Mesothelial cell of epicardium (in vitro differentiated cells): ENCODE results near the gene SLC28A1. TPM values are rescaled to one million over a fixed set of nuclear protein-coding genes. Genes with fewer than 3 reads are reported as not detected.

ENCODE experiments used
- DNase-seq, 2 experiments: peaks; one replicate each; pipeline ENCODE4 v3.0.0; 2021; ENCODE audit warnings: low spot score in 2 of 2; ENCODE audit not compliant: unreplicated experiment in 2 of 2
- H3K27ac Mint-ChIP-seq: 2 replicates; pipeline ENCODE4 v1.8.0; 2021; ENCODE audit warnings: mixed read lengths
- H3K27me3 Mint-ChIP-seq: 2 replicates; pipeline ENCODE4 v1.8.0; 2021; ENCODE audit warnings: low read depth, mixed read lengths
- H3K36me3 Mint-ChIP-seq: 2 replicates; pipeline ENCODE4 v1.8.0; 2021; ENCODE audit warnings: mixed read lengths
- H3K4me1 Mint-ChIP-seq: 2 replicates; pipeline ENCODE4 v1.8.0; 2021; ENCODE audit warnings: mixed read lengths
- H3K4me3 Mint-ChIP-seq: 2 replicates; pipeline ENCODE4 v1.8.0; 2021; ENCODE audit warnings: mild to moderate bottlenecking, moderate library complexity, mixed read lengths
- H3K9me3 Mint-ChIP-seq: 2 replicates; pipeline ENCODE4 v1.8.0; 2021; ENCODE audit warnings: mixed read lengths
- CTCF ChIP-seq: fragments of 200-600 bp; sonication (generic); IDR thresholded peaks from one replicate; pipeline ENCODE4 v1.5.0; 2021; ENCODE audit warnings: antibody characterized with exemption; ENCODE audit not compliant: unreplicated experiment
- total RNA-seq: library from RNA; stranded (reverse); gene quantifications from 3 replicates; pipeline ENCODE4 v1.2.1, GENCODE V29; 2021

SLC28A1 gene
- total RNA-seq, 1 donor from 2014 or later = 0.20 TPM

- Mint-ChIP-seq H3K36me3 (no peaks in the 10 kb centered on the region), H3K4me3 (no peak overlapping the region), H3K27ac (no peak overlapping the region), H3K27me3 (no peaks in the 10 kb centered on the region), H3K9me3 (no peaks in the 10 kb centered on the region), H3K4me1 (no peaks in the 10 kb centered on the region)
- TF ChIP-seq CTCF = no peak
- DNase-seq = no peak
Measured at GRCh38 chr15:84973492-84974460, 89.3 kb downstream of the SLC28A1 start.

- TF ChIP-seq CTCF = no peak
- Mint-ChIP-seq H3K27ac (no peak overlapping the region), H3K4me1 (peaks cover 11% of the 10 kb centered on the region), H3K4me3 (no peak overlapping the region), H3K9me3 (no peaks in the 10 kb centered on the region), H3K27me3 (peaks cover 5% of the 10 kb centered on the region), H3K36me3 (no peaks in the 10 kb centered on the region)
- DNase-seq = no peak
Measured at GRCh38 chr15:84975871-84976351, 91.4 kb downstream of the SLC28A1 start.

- no peaks in the 10 kb centered on the region for H3K9me3 Mint-ChIP-seq
- no peak overlapping the region for H3K4me3 Mint-ChIP-seq
- H3K4me1 Mint-ChIP-seq = peaks cover 11% of the 10 kb centered on the region
- no peak overlapping the region for H3K27ac Mint-ChIP-seq
- no peak for TF ChIP-seq CTCF
- H3K27me3 Mint-ChIP-seq = peaks cover 5% of the 10 kb centered on the region
- DNase-seq = no peak
- no peaks in the 10 kb centered on the region for H3K36me3 Mint-ChIP-seq
Measured at GRCh38 chr15:84976746-84977345, 92.4 kb downstream of the SLC28A1 start.

GRCh38 chr15:84979651-84980050 lies 95.2 kb downstream of the SLC28A1 start:
- no peaks in the 10 kb centered on the region for H3K36me3 Mint-ChIP-seq
- H3K4me1 Mint-ChIP-seq = peaks cover 24% of the 10 kb centered on the region
- peaks cover 21% of the 10 kb centered on the region for H3K27me3 Mint-ChIP-seq
- TF ChIP-seq CTCF = no peak
- peak overlapping the region; percentile 86 for H3K4me3 Mint-ChIP-seq
- no peaks in the 10 kb centered on the region for H3K9me3 Mint-ChIP-seq
- H3K27ac Mint-ChIP-seq = peak overlapping the region; percentile 97
- DNase-seq = no peak

- H3K27me3 Mint-ChIP-seq = peaks cover 21% of the 10 kb centered on the region
- peaks cover 27% of the 10 kb centered on the region for H3K4me1 Mint-ChIP-seq
- no peaks in the 10 kb centered on the region for H3K36me3 Mint-ChIP-seq
- peak; percentile 74 to 87 for DNase-seq
- no peaks in the 10 kb centered on the region for H3K9me3 Mint-ChIP-seq
- peak overlapping the region; percentile 97 for H3K27ac Mint-ChIP-seq
- no peak for TF ChIP-seq CTCF
- peak overlapping the region; percentile 86 for H3K4me3 Mint-ChIP-seq
Measured at GRCh38 chr15:84980196-84981053, 96.0 kb downstream of the SLC28A1 start.
